Measurements from ENCODE around the gene TULP1.
A peak's percentile ranks its signal among the peaks of the same experiment; 100 is the strongest.
"Not testable (repeated sequence)": the region's sequence is repeated elsewhere in the genome, so short reads cannot be mapped to it uniquely, and the experiment has no call there.

The TULP1 gene

GRCh38 chr6:35521235-35521634 lies 8.5 kb upstream of the TULP1 start:
- no peak for DNase-seq (ENCODE audit: low spot score)

DNA sequence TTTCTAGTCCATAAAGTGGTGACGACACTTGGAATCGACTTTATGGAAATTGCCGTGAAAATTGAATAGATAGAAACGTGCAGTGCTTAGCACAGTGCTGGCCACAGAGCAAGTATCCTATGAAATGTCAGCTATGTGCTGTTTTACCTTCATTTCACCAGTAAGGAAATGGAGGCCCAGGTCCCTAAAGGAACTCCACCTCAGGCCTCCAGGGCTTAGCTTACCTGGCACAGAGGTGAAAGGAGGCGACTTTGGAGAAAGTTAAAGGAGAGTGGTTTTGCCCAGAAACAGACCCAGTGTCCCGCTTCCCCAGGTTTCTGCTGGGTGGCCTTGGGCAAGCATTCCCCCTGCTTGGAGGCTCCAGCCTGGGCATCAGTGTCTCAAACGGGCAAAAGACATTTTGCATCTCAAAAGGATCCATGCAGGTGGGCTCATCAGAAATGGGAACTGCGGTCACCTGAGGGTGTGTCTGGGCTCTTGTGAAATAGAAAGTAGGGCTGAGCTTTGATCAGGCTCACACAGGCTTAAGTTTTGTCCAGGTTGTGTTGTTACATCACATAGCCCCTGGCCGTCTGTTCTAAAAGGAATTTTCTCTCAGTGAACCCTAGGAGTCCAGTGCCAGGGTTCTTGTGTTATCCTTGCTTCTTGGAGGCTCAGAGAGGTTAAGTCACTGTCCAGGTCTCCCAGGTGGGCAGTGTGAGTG lies 6.8 kb upstream of the TULP1 start:
- DNase-seq (ENCODE audit: low spot score), result no peak

DNA sequence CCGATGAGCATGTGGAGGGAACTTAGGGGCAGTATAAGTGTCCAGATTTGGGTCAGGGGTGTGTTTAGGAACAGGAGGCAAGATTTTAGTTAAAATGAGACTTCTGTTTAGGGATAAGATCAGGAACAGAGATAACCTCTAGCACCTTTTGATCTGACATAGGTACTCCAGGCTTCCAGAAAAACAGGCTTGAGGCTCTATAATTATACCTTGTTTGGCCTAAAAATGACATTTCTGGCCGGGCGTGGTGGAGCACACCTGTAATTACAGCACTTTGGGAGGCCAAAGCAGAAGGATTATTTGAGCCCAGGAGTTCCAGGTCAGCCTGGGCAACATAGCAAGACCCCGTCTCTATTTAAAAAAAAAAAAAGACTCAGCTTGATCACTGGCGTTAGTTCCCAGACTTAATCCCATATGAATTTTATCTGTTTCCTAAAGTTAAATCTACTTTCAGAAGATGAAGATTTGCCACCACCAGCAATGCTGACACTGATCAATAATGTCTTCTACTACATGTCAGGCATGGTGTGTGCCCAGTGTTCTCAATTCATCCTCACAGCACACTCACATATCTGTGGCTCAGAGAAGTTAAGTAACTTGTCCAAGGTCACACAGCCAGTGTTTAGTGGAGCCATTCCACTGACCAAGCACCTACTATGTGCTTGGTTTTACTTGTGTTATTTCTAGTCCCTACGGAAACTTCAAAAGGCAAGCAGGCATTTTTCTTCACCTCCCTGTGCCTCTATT lies 6.0 kb upstream of the TULP1 start:
- DNase-seq (ENCODE audit: low spot score), result no peak

GRCh38 chr6:35517978-35518377 lies 5.3 kb upstream of the TULP1 start:
- DNase-seq (ENCODE audit: low spot score), result not testable (repeated sequence)

DNA sequence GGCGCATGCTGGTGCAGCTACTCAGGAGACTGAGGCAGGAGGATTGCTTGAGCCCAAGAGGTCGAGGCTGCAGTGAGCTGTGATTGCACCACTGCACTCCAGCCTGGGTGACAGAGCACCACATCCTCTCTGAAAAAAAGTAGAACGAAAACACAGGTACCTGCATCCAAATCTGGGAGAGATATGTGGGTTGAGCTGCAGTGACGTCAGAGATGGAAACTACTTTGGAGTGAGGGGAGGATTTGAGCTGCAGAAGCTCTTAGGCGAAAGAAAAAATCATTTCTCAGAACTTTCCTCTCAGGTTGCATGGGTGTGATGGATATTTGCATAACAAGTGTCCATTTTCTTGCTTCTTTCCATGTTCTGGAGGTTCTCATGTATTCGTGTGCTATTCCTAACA lies 4.0 kb upstream of the TULP1 start:
- DNase-seq (ENCODE audit: low spot score), result no peak

DNA sequence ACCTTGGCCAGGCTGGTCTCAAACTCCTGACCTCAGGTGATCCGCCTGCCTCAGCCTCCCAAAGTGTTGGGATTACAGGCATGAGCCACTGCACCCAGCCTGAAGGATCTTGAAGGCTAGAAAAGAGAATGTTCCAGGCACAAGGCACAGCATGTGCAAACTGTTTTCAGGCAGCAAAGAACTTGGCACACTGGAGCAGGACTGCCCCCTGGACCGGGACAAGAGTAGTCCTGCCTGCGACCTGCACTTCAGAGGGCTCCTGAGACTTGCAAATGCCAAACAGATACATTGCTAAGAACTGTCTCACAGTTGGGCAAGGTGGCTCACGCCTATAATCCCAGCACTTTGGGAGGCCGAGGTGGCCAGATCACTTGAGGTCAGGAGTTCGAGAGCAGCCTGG lies 3.2 kb upstream of the TULP1 start:
- DNase-seq (ENCODE audit: low spot score), result not testable (repeated sequence)

- no peak for DNase-seq (ENCODE audit: low spot score)
Measured at GRCh38 chr6:35514587-35514986, 1.9 kb upstream of the TULP1 start.

- no peak for DNase-seq (ENCODE audit: low spot score)
Measured at GRCh38 chr6:35512006-35512405, 690 bp downstream of the TULP1 start.

DNA sequence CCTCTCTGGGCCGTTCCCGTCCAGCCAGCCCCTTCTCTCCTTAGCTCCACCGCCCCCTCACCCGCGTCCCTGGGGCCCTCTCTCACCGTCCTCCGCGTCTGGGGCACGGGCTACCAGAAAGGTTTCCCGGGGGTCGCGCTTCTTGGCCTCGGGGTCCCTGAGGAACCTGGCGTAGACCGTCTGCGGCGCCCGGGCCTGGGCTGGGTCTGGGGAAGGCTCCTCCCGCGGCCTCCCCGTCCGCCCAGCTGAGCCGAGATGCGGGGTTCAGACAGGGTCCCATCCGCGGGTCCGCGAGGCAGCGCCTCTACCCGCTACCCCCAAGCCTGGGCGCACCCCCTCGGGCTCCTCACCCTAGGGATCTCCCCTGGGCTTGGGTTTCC lies 1.1 kb downstream of the TULP1 start:
- DNase-seq (ENCODE audit: low spot score), result no peak

DNA sequence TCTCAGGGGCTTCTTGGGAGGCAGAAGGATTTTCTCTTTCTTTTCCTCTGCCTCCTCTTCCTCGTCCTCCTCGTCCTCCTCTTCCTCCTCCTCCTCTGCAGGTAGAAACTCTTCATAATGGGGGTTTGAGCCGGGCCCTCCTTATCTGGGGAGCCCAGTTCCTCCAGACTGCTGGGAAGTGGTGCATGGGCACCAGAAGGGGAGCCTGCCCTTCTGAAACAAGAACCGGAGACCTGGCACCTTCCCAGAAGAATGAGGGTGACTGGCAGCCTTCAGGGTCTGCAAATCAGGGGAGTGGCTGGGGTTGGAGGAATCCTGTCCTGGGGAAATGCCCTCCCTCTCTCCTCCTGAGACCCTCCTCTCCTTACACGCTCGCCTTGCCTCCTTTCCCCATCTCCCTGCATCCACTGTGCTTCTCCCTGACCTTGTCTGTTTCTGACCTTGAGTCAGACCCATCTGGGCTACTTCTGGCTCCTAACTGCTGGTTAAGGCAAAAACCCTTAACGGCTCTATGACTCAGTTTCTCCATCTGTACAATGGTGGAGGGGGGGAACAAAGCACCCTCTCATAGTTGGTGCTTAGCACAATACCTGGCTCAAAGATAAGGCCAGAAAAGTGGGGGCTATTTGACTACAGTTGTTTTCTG lies 1.7 kb downstream of the TULP1 start:
- DNase-seq (ENCODE audit: low spot score), result no peak

- DNase-seq (ENCODE audit: low spot score), result no peak
Measured at GRCh38 chr6:35508542-35508941, 4.2 kb downstream of the TULP1 start.

DNA sequence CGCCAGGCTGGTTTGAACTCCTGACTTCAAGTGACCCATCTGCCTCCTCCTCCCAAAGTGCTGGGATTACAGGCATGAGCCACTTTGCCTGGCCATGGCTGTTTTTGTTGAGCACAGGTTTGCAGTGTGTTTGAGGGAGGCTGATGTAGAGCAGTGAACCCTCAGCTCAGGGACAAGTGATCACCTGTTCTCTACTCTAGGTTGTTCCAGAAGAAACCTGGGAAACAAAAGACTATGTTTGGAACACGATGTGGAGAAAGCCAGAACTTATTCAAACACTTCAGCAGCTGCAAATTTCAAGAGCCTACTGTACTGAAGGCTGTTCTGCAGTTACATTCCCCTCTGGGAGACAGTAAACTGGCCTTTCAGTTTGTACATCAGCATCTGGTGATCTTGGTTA lies 4.7 kb downstream of the TULP1 start:
- no peak for DNase-seq (ENCODE audit: low spot score)

DNA sequence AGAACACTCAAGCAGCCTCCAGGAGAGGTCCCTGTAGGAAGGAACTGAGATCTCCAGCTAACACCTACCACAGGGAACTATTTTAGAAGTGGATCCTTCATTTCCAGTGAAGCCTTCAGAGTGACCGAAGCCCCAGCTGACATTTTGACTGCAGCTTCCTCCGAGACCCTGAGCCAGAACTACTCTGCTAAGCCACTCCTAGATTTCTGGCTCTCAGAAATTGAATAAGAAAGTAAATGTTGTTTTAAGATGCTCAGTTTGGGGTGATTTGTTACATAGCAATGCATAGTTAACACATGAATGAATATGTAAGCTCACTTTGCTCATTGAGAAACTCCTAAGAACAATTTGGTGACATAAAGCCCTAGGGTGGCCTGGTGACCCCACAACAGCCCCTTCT lies 5.5 kb downstream of the TULP1 start:
- DNase-seq (ENCODE audit: low spot score), result no peak

DNA sequence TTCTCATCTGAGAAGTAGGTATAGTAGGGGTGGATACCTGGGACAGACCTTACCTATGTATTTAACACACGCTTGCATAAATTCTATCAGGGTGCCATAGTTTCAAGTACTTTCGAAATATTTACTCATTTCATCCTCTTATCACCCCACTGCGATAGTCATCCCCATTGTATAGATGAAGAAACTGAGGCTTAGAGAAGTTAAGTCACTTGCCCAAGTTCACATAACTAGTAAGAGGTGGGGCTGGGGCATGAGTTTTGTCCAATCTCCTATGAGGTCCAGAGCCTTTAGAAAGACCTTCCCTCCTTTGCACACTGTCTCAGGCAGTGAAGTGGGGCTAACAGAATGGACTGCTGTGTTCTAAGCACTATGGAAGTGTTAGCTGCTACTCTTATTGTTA lies 6.2 kb downstream of the TULP1 start:
- no peak for DNase-seq (ENCODE audit: low spot score)

- no peak for DNase-seq (ENCODE audit: low spot score)
Measured at GRCh38 chr6:35505999-35506412, 6.7 kb downstream of the TULP1 start.

GRCh38 chr6:35503534-35503933 lies 9.2 kb downstream of the TULP1 start:
- no peak for DNase-seq (ENCODE audit: low spot score)

DNA sequence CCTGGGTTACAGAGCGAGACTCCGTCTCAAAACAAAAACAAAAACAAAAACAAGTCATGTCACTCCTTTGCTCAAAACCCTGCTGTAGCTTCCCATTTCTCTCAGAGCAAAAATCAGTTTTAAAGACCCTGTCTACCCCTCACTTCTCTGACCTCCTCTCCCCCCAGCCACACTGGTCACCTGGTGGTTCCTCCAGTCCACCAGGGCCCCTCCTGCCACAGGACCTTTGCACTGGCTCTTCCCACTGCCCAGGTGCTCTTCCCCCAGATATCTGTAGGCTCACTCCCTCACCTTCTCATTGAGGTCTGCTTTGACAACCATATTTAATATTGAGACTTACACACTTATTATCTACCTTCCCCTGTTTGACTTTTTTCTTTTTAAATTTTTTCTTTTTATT lies 10.9 kb downstream of the TULP1 start:
- no peak for DNase-seq (ENCODE audit: low spot score)

- no peak for DNase-seq (ENCODE audit: low spot score)
Measured at GRCh38 chr6:35500782-35501181, 11.9 kb downstream of the TULP1 start.

GRCh38 chr6:35499372-35499771 lies 13.3 kb downstream of the TULP1 start:
- no peak for DNase-seq (ENCODE audit: low spot score)

- DNase-seq (ENCODE audit: low spot score), result no peak
Measured at GRCh38 chr6:35498422-35499067, 14.2 kb downstream of the TULP1 start.

- DNase-seq (ENCODE audit: low spot score), result peak; percentile 60
Measured at GRCh38 chr6:35497571-35498421, 14.9 kb downstream of the TULP1 start.

Data from HuH-7.5 (cell line).